HG02623 (cell line): Measurements from ENCODE around the gene SLC43A2.
"Not testable (repeated sequence)": the region's sequence is repeated elsewhere in the genome, so short reads cannot be mapped to it uniquely, and the experiment has no call there.

Experiments
- ATAC-seq: cut with Tn5 transposase; IDR thresholded peaks from one replicate; pipeline ENCODE4 v1.9.1; 2021; ENCODE audit warnings: moderate library complexity; ENCODE audit not compliant: unreplicated experiment

Gene SLC43A2

GRCh38 chr17:1545618-1546017 lies 83.0 kb downstream of the SLC43A2 start:
- ATAC-seq = no peak

GRCh38 chr17:1542316-1542715 lies 86.3 kb downstream of the SLC43A2 start:
- ATAC-seq = no peak

- ATAC-seq = no peak
These were observed 87.2 kb downstream of the SLC43A2 start for GRCh38 chr17:1541367-1541904.

GRCh38 chr17:1539811-1540210 lies 88.8 kb downstream of the SLC43A2 start:
- no peak for ATAC-seq

GRCh38 chr17:1535737-1536136 lies 92.9 kb downstream of the SLC43A2 start:
- no peak for ATAC-seq

GRCh38 chr17:1533661-1534325 lies 94.8 kb downstream of the SLC43A2 start:
- ATAC-seq = no peak

GRCh38 chr17:1532836-1533602 lies 95.6 kb downstream of the SLC43A2 start:
- ATAC-seq = no peak

- no peak for ATAC-seq
These were observed 98.8 kb downstream of the SLC43A2 start for GRCh38 chr17:1529863-1530262.

GRCh38 chr17:1526876-1527275 lies 101.8 kb downstream of the SLC43A2 start:
- ATAC-seq = not testable (repeated sequence)

GRCh38 chr17:1522626-1523025 lies 106.0 kb downstream of the SLC43A2 start:
- no peak for ATAC-seq

- ATAC-seq = no peak
These were observed 107.5 kb downstream of the SLC43A2 start for GRCh38 chr17:1521086-1521640.

- ATAC-seq = no peak
These were observed 109.0 kb downstream of the SLC43A2 start for GRCh38 chr17:1519678-1520077.
